HS-5 (cell line): ENCODE data around the gene UGT2B15.
A peak's percentile ranks its signal among the peaks of the same experiment; 100 is the strongest.
"Not testable (repeated sequence)": the region's sequence is repeated elsewhere in the genome, so short reads cannot be mapped to it uniquely, and the experiment has no call there.

Experiments used
- DNase-seq: peaks from one replicate; pipeline ENCODE4 v3.0.0-alpha.2; 2012; ENCODE audit warnings: low read depth

The UGT2B15 gene

DNA sequence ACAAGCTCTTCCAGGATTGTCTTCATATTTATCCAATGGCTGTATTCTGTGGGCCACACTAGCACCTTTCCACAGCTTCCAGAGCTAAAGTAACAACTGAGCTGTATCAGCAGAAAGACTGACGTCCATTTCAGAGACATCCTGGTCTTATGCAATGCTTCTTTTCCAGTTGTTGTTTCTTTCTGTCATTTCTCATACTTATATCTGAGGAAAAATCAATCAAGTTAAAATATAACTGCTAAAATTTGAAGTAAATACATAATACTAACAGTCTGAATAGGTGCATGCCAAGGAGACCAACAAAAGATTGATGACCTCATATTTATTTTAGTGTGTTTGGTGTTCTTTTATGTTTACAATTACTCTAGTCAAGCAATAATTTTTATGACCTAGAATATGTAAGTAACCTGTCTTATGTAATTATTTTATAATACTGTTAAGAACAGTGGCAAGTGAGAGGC lies at the start of gene UGT2B15:
UGT2B15 (minus strand) TSS at position 174 of the 461 bp plus-strand sequence; CDS start at position 140, 34 bp downstream.
- DNase-seq, result not testable (repeated sequence)

DNA sequence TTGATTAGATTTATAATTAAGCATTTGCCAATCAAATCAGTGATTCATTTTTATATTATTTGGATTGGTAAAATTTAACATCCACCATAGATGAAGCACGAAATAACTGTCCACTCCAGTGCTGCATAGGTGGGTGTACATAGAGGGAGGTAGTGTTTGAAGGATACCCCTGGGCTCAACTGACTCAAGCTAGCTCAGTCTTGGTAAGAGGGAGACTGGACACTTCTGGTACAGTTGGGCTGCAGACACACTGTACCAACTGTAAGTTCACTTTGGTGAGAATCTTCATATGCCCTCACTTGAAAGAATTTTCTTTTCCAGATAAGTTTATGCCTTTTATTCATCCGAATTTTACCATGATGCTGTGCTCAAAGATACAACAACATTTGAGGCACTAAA lies 48.6 kb upstream of the UGT2B15 start:
- DNase-seq, result no peak

GRCh38 chr4:68718447-68719074 lies 48.1 kb upstream of the UGT2B15 start:
- no peak for DNase-seq

- DNase-seq, result no peak
Measured at GRCh38 chr4:68717999-68718398, 47.5 kb upstream of the UGT2B15 start.

GRCh38 chr4:68714400-68714799 lies 43.9 kb upstream of the UGT2B15 start:
- no peak for DNase-seq

DNA sequence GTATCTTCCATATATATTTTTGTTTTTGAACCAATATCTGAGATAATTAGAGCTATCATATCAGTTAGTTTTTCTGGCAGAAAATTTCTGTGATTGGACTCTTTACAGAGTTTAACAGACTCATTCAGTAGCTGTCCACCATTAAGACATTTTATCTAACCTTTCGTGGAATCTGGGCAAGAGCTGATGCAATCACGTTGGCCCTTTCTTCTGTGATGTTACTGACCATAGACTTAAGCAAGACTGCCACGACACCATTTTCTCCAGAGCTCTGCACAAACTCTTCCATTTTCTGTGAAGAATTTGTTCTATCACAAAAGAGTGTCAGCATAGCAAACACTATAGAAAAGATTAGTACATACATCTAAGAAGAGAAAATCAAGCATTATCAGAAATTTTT lies 41.8 kb upstream of the UGT2B15 start:
- DNase-seq, result no peak

DNA sequence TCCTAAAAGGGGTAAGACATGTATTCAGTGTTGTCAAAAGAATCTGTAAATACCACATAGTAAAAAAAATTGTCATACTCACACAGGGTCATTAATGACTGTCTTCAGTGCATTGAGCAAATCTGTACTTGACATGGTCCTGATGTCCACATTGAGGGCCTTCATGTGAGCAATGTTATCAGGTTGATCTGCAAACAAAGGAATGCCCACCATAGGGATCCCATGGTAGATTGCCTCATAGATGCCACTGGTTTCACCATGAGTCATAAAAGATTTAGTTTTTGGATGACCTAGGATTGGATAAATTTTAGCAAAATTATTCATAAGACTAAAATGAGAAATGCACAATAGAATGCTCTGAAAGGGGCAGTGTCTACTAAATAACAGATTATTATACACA lies 38.1 kb upstream of the UGT2B15 start:
- peak; percentile 2 for DNase-seq

- DNase-seq, result not testable (repeated sequence)
Measured at GRCh38 chr4:68703168-68703567, 32.7 kb upstream of the UGT2B15 start.

- DNase-seq, result no peak
Measured at GRCh38 chr4:68700152-68700551, 29.7 kb upstream of the UGT2B15 start.

DNA sequence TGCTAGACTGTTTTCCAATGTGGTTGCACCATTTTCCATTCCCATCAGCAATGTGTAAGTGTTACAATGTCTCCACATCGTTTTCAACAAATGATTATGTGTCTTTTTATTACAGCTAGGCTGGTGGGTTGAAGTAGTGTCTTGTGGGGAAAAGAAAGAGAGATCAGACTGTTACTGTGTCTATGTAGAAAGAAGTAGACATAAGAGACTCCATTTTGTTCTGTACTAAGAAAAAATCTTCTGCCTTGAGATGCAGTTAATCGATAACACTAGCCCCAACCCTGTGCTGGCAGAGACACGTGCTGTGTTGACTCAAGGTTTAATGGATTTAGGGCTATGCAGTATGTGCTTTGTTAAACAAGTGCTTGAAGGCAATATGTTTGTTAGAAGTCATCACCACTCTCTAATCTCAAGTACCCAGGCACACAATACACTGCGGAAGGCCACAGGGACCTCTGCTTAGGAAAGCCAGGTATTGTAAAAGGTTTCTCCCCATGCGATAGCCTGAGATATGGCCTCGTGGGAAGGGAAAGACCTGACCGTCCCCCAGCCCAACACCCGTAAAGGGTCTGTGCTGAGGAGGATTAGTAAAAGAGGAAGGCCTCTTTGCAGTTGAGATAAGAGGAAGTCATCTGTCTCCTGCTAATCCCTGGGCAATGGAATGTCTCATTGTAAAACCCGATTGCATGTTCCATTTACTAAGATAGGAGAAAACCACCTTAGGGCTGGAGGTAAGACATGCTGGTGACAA lies 23.0 kb upstream of the UGT2B15 start:
- no peak for DNase-seq

DNA sequence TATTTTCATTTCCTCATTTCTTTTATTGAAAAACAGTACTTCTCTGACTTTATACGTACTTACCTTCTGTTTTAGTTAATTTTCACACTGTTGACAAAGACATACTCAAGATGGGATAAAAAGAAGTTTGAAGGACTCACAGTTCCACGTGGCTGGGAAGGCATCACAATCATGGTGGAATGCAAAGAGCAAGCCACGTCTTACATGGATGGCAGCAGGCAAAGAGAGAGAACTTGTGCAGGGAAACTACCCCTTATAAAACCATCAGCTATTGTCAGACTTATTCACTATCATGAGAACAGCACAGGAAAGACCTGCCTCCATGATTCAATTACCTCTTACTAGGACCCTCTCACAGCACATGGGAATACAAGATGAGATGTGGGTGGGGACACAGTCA lies 20.7 kb upstream of the UGT2B15 start:
- no peak for DNase-seq

- DNase-seq, result no peak
Measured at GRCh38 chr4:68683034-68683433, 12.6 kb upstream of the UGT2B15 start.

DNA sequence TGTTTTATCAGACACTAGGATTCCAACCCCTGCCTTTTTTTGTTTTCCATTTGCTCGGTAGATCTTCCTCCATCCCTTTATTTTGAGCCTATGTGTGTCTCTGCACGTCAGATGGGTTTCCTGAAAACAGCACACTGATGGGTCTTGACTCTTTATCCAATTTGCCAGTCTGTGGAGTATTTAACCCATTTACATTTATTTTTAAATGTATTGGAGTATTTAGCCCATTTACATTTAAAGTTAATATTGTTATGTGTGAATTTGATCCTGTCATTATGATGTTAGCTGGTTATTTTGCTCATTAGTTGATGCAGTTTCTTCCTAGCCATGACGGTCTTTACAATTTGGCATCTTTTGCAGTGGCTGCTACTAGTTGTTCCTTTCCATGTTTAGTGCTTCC lies 10.8 kb upstream of the UGT2B15 start:
- DNase-seq, result not testable (repeated sequence)

DNA sequence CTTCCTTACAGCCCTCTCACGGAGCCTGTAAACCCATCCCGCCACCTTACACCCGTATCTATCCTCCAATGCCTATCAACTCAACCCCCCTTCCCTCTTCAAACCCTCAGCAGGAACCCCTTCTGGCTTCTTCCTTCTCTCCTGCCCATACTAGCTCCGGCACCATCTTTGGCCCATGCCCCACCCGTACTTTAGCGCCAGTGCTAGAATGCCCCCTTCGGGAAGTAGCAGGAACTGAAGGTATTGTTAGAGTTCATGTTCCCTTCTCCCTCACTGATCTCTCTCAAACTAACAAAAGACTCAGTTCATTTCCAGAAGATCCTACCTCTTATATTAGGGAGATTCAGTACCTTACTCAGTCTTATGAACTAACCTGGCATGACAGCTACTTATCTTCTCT lies 2.7 kb upstream of the UGT2B15 start:
- no peak for DNase-seq

DNA sequence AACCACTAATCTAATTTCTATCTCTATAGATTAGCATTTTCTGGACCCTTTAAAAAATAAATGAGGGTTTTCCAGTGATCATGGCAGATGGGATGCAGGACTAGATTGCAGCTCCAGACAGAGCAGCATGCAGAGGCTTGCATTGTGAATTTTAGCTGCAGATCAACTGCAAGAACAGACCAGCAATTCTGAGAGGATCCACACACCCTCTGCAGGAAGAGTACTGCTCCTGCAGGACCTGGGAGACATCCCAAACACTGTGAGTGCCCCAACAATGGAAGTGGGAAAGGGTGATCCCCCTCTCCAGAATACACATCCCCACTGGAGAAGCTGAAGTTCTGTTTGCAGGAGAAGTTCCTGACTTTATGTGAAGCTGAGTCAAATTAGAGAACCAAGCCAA lies 765 bp upstream of the UGT2B15 start:
- not testable (repeated sequence) for DNase-seq

DNA sequence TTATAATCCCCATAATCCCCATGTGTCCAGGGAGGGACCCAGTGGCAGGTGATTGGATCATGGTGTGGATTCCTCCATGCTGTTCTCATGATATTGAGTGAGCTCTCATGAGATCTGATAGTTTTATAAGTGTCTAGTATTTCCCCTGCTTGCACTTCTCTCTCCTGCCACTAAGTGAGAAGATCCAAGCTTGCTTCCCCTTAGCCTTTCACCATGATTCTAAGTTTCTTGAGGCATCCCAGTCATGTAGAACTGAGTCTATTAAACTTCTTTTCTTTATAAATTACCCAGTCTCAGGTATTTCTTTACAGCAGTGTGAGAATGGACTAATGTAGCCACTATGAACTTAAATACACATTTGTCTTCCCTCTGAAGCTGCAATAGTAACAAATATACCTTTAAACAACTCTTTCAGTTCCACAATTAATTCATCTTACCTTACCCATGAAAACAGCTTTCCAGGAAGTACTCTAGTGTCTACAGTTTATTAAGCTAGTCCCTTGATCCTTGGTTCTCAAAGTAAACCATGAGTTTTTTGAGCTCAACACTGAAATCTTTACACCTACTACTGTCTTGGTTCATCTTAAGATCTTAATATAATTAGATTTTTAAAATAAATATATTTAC lies 1.8 kb downstream of the UGT2B15 start:
- DNase-seq, result not testable (repeated sequence)

GRCh38 chr4:68667551-68667950 lies 2.9 kb downstream of the UGT2B15 start:
- not testable (repeated sequence) for DNase-seq

DNA sequence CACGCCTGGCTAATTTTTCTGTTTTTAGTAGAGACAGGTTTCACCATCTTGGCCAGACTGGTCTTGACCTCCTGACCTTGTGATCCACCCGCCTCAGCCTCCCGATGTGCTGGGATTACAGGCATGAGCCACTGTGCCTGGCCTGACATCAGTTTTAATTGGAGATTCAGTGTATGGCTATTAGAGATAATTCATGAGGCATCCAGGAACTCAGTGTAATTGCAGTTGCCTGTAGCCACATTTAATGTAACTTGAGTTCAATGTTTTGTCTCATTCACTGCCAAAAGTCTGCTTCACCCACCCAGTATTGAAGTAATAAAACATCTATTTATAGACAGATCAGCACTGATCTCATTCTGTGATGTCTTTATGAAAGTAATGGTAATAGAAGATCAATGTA lies 5.7 kb downstream of the UGT2B15 start:
- not testable (repeated sequence) for DNase-seq

- not testable (repeated sequence) for DNase-seq
Measured at GRCh38 chr4:68662836-68663574, 7.4 kb downstream of the UGT2B15 start.

DNA sequence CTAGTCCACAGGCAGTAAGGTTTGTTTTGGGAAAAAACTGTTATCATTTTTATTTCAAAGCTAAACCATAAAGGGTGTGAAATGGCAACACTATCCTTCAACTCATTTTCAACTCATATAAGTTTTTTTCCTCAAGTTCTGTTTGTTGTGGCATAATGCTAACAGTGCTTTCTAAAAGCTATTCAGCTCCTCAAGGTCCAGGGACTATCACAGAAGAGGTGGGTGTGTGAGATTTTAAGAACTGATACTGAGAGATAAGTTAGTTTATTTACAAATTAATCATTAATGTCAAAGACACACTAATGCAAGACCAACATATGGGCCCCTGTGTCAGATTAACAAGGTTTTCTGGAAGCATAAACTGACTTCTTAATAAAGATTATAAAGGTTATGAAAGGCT lies 11.8 kb downstream of the UGT2B15 start:
- DNase-seq, result no peak

DNA sequence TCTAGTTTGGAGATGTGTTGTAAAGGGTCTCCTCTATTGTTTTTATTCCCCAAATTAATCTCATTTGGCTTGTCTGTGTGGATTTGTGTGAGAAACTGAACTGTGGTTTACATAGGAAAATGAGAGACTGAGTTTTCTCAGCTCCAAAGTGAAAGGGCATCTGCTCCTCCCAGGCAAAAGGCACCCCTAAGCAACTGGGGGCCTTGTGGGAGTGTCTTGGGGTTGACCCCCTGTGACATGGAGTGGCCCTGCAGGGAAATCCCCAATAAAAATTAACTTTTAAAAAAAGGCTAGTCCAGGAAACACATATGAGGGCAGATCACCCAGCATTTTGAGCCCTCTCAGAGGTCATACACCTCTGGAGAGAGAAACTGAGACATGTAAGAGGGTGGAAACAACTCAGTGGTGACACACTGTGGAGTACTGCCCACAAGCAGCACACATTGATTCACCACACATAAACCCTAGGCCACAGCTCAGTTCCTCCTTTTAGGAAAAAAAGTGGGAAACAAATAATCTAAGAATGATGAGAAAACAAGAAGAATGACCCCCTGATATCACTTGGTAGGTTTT lies 13.3 kb downstream of the UGT2B15 start:
- DNase-seq, result not testable (repeated sequence)

DNA sequence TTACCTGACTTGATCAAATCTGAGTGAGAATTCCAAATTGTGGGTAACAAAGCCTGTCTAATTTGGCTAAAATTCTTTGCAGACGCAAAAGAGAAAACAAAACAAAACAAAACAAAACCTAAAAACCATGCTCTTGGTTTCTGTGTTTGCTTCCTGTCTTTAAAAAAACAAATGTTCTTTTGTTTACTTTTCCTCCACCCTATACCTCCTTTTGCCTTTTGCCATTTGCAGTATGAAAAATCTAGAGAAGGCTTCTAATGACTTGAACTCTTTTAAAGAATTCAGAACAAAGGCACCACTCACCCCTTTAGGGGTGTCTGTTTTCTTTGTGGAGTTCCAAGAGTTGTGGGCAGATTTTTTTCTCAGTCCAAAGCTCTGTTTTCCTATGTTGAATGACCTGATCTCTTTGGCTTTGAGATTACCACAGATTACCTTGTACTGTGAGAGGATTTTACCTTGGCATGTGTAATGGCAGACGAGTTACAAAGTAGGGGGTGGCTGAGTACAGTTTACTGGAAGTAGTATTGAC lies 13.9 kb downstream of the UGT2B15 start:
- DNase-seq, result not testable (repeated sequence)
